IPS-NIHi11 (cell line): ENCODE results near the gene FTL.

Experiments used
- DNase-seq: peaks from one replicate; pipeline ENCODE4 v3.0.0; 2012; ENCODE audit warnings: mixed read lengths, low spot score

Gene FTL

DNA sequence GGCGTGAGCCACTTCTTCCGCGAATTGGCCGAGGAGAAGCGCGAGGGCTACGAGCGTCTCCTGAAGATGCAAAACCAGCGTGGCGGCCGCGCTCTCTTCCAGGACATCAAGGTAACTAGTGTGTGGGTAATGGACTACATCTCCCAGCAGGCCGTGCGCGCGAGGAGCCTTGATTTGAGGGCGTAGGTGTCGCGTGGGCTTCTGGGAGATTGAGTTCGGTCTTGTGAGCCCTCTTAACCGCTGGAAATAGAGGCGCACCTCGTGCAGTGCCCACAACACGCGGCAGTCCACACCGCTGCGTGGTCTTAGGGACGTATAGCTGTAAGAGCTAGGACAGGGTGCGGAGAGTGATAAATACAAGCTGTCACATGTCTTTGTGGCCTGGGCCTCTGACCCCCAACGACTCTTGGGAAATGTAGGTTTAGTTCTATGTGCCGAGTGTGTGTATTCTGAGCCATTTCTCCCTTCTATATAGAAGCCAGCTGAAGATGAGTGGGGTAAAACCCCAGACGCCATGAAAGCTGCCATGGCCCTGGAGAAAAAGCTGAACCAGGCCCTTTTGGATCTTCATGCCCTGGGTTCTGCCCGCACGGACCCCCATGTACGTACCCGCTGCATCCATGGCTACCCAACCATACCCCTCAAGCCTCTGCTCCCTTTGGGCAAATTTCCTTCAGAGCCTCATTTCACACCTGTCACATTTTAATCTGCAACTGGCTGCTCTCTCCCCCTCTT is 864 bp downstream of the FTL start:
- peak; percentile 61 for DNase-seq

- DNase-seq, result no peak
Observed at GRCh38 chr19:48966541-48967345, 1.6 kb downstream of the FTL start.

- no peak for DNase-seq
Observed at GRCh38 chr19:48967346-48968178, 2.5 kb downstream of the FTL start.

GRCh38 chr19:48968179-48968661 is 3.1 kb downstream of the FTL start:
- DNase-seq, result no peak

DNA sequence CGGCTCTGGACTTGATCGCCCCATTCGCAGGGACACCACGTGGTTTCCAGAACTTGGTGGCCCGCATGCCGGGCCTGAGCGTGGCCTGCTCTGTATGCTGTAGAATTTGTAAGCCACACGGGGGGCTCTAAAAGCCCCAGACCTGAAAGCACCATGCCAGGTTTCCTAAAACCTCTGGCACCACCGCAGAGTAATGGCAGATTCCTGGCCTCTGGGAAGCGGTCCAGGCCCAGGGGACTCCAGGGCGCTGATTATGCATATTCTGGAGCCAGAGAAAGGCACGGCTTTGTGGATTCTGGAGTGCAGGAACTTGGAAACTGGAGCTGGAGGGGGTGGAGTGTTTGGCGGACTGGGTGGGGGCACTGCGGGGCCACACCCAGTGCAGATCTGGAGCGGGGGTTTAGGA is 3.7 kb downstream of the FTL start:
- no peak for DNase-seq

DNA sequence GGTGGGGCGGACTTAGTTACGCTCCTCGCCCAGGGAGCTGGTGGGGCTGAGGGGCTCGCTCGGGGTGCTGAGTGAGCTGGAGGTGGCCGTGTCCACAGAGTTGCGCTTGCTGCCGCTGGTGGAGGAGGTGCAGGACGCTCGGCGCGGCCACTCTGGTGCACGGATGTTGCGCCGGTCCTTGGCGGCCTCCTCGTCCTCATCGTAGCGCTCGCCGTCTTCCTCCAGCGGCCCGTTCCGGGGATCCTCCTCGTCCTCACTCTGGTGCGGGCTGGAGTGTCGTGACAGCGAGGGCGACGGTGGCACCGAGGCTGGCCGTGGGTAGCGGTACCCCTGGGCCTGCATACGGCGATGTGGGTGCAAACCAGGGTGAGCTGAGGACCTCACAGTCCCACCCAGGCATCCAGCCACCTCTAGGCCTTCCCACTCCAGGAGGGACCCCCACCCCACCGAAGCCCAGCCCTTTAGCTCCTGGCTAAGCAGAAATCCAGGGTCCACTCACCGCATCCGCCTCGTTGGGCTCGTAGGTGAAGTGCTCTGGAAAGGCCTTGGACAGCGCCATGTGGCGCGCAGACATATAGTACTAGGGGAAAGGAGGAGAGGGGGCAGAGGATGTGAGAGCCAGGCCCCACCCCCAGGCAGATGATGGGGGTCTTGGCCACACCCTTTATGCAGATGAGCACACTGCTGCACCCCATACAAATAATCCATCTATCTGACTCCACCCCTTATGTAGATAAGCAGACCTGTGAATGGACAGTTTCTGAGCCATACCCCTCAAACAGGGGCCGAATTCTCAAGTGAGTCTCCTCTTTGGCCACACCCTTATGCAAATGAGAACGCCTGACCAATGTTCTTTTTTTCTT is 4.4 kb downstream of the FTL start:
- peak; percentile 65 for DNase-seq

DNA sequence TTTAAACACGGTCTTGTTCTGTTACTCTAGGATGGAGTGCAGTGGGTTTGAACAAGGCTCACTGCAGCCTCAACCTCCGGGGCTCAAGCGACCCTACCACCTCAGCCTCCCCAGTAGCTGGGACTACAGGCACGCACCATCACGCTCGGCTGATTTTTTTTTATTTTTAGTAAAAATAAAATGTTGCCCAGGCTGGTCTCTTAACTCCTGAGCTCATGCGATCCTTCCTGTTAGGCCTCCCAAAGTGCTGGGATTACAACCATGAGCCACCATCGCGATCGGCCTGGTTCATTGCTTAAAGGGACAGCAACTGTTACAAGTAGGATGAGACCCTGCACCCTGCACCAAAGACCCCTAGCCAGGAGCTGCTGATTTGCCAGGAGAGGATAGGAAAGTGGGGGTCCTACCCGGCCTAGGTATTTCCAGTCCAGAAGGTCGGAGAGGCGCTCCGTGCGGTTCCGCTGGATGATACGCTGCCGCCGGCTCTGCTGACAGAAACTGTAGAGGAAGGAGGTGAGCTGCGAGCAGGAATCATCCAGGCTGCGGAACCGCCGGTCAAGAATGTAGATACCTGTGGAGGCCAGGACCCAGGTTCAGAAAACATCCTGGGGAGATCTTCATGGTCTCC is 5.1 kb downstream of the FTL start:
- no peak for DNase-seq

GRCh38 chr19:48970923-48971395 is 5.8 kb downstream of the FTL start:
- DNase-seq, result peak; percentile 75

DNA sequence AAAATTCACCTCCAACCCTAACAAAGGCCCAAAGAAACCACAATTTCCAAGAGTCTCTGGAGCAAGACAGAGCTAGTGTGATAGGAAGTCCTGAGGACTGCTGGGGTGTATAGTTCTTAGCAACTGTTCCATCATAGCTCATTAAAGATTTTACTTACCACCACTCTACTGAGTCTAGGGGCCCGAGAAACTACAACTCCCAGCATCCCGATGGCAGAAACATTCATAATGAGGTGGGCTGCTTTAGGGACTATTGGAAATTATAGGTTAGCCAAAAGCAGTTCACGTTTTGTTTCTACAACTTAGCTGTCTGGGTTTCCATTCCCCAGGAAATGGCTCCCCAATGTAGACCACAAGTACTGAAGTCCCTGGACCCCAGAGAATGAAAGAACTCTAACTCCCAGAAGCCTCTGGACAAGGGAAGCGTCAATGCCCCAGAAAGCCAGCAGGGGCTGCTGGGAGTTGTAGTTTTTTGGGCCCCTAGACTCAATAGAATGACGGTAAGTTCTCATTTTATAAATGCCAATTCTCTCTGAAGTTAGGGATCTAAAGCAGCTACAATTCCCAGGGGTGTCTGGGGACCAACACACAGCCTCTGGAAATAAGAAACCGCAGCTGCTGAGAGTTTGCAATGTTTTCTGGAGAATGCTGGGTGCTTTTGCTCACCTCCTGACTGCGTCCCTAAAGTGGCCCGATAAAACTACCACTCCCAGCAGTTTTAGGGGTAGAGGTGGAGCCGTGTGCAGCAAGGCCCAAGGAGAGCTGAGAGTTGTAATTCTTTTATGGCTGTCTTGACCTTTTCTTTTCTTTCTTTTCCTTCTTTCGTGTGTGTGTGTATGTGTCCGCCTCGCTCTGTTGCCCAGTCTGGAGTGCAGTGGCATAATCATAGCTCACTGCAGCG is 11.1 kb downstream of the FTL start:
- peak; percentile 46 for DNase-seq

DNA sequence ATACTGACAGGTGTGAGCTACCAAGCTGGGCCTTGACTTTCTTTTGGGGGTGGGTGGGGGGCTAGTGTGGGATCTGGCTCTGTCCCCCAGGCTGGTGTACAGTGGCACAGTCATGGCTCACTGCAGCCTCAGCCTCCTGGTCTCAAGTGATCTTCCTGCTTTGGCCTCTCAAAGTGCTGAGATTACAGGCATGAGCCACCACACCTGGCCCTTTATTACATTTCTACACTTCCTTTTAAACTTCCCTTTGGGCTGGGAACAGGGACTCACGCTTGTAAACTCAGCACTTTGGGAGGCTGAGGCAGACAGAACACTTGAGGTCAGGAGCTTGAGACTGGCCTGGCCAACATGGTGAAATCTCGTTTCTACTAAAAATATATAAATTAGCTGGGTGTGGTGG is 12.0 kb downstream of the FTL start:
- DNase-seq, result no peak

- no peak for DNase-seq
Observed at GRCh38 chr19:48982280-48982679, 17.2 kb downstream of the FTL start.

- no peak for DNase-seq
Observed at GRCh38 chr19:48985711-48986110, 20.6 kb downstream of the FTL start.

- no peak for DNase-seq
Observed at GRCh38 chr19:48986211-48986610, 21.1 kb downstream of the FTL start.

DNA sequence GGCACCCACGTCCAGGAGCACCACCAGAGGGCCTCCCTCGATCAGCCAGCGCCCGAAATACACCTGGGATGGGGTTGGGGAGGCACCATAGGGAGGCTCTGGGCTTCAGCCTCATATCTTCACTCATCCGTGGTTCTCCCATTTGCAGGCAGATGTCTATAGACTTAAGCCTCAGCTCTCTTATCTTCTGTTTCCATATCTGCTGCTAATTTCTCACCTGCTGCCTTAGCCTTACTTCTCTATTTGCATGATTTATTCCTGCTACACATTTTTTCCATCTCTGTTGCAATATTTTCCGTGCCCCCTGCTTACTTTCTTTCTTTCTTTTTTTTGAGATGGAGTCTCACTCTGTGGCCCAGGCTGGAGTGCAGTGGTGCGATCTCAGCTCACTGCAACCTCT is 22.2 kb downstream of the FTL start:
- DNase-seq, result no peak

GRCh38 chr19:48988286-48988685 is 23.2 kb downstream of the FTL start:
- DNase-seq, result no peak

DNA sequence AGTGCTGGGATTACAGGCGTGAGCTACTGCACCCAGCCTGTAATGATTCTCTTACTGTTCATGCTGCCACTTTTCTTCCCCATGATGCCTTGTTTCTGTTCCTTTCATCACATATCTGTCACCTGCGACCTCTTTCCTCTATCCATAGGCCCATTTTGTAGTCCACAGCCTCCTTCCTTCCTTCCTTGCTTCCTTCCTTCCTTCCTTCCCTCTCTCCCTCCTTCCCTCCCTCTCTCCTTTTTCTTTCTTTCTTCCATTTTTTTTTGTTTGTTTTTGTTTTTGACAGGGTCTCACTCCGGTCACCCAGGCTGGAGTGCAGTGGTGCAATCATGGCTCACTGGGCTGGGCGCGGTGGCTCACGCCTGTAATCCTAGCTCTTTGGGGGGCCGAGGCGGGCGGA is 23.8 kb downstream of the FTL start:
- DNase-seq, result no peak

- no peak for DNase-seq
Observed at GRCh38 chr19:48989701-48990291, 24.7 kb downstream of the FTL start.

DNA sequence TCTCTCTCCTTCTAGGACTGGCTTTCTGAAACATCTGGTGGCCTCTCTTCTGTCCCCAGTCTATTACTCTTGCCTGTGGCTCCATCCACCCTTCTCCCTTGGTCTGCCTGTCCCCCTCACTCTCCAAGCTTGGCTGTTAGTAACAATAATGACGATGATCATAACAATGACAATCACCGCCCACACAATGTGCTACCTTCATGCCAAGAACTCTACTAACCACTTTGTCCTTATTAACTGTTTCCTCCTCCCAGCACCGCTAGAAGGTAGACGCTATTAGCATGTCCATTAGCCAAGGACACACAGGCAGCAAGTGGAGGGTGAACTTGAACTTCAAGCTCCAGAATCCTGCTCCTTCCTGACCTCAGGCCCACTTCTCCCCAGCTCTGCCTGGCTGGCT is 25.3 kb downstream of the FTL start:
- DNase-seq, result no peak

DNA sequence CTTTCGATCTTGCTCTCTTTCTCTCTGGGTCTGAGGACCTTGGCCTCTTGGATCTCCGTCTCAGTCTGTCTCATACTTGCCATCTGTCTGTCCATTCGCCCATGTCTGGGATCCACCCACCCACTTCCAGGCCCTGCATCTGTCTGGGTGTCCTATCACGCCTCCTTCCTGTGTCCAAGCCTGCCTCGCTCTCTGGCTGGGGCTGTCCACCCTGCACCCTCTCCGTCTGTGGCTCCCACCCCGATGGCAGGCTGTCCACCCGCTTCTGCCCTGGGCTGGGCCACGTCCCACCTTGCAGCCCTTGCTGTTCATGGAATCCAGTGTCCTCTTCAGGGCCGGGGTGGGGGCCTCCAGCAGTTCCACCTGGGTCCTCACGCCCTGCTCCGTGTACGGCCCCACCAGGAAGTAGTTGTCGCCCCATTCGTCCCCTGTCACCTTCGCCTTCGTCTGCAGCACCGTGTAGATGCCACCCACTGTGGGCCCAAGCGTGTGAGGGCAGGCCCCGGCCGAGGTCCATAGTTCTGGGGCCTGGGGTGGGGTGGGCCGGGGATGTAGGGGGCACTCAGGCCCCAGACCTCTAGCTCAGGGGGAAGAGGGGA is 26.0 kb downstream of the FTL start:
- no peak for DNase-seq
